HG03045 (cell line): Measurements from ENCODE around the gene ERCC4.

Experiments
- ATAC-seq: cut with Tn5 transposase; IDR thresholded peaks from one replicate; pipeline ENCODE4 v1.9.1; 2021; ENCODE audit warnings: mild to moderate bottlenecking, moderate library complexity; ENCODE audit not compliant: unreplicated experiment

Gene ERCC4

DNA sequence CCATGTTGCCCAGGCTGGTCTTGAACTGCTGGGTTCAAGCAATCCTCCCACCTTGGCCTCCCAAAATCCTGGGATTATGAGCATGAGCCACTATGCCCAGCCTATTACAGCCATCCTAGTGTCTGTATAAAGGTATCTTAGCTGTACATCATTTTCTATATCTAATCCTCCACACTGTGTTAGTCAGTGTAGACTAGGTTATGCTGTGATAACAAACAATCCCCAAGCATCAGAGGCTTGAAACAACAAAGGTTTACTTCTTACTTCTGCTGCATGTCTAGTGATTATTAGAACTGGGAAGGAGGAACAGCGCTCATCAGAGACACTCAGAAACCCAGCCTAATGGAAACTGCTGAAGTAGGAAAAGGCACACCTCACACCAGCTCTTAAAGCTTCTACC, 68.1 kb downstream of the ERCC4 start:
- ATAC-seq: no peak

DNA sequence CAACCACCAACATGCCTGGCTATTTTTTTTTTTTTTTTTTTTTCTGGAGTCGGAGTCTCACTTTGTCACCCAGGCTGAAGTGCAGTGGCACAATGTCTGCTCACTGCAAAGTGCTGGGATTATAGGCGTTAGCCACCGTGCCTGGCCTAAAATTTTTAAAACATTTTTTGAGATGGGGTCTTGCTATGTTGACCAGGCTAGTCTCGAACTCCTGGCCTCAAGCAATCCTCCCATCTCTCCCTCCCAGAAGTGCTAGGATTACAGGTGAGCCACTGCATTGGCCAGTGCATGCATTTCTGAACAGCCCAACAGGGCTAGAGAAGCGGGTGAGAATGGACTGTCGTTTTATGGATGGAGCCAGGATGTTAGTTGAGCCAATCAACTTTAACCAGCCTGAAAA, 72.4 kb downstream of the ERCC4 start:
- no peak for ATAC-seq

DNA sequence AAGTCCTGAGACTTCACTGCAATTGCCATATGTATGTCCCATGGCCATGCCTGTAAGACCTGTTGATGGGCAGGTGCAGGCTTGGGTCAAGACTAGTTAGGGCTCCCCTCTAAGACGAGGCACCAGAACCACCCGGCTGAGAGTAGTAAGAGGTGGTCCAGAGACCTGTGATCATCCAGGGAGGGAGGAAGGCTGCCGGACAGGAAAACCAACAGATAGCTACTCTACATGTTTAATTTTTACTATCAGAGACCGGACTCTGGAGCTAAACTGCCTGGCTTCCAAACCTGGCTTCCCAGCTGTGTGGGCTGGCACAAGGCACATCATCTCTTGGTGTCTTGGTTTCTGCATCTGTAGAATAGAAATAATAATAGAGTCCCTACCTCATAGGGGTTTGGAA, 73.0 kb downstream of the ERCC4 start:
- ATAC-seq: no peak

DNA sequence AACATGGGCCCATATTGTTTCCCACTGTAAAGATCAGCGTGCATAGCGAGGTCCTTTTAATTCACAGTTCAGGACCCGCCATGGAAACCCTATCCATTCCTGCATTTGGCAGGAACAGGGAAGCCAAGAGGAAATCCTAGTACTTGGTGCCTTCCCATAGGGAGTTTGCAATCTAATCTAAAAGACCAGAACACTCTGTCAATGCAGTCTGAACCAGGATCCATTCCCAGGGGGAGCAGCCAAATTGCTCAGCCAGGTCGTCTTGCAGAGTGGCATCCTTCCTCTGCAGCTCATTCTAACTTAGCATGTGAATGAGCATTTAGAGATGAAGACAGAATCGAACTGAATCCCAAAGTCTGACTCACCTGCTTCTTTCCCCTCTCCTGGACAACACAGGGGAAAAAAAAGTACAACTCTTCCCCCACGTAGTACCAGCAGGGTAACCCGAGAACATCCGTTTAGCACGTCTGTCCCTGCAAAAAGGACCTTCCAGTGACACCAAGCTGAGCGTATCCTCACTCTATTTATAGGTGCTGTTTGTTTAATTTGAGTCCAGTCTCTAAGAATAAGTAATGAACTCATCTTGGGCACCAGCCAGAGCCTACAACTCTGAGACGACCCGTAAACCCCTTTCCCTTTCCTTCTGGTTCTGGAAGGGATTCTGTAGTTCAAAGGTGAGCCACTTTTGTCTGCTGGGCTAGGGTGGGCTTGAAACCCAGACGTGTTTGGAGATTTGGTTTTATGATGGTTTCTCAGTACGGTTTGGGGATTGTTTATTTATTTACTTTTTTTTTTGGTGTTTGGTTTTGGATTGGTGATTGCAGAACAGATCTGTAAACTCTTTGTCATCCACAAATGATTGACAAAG, 74.5 kb downstream of the ERCC4 start:
- no peak for ATAC-seq

DNA sequence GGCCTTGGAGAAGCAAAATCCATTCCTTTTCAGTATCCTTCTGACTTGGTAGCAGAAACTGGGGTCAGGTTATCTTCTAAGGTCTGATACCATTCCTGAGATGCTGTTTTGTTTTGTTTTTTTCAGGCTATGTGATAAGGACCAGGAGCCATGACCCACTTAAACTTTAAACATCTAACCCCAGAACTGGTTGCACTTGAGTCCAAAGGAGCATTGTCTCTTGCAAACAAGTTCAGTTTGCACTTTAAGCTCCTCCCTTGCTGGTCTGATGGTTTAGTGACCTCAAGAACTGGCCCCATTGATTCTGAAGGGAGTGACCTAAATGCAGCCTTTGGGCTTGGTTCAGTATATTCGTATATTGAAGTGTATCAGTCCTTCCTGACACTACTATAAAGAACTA, 75.2 kb downstream of the ERCC4 start:
- no peak for ATAC-seq

DNA sequence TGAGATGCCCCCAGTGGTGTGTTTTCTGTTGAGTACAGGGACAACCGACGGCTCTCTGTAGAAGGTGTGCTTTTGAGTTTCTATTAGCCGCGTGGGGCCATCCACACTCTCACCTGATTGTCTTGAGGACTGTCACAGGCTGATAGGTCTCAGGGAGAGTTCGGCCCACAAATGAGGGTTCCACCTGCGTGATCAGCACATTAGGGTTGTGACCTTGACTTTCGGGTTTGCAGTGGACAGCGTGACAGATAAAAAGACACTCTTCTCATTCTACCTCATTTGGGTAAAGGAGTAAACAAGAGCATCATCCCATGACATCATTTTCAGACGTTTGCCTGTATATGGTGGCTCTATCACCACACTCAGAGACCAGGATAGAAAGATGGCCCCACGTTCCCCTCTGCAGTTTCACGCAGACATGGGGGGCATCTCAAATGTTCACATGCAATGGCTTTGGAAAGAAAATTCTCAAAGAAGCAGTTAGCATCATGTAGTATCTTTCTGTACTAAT, 76.9 kb downstream of the ERCC4 start:
- no peak for ATAC-seq

DNA sequence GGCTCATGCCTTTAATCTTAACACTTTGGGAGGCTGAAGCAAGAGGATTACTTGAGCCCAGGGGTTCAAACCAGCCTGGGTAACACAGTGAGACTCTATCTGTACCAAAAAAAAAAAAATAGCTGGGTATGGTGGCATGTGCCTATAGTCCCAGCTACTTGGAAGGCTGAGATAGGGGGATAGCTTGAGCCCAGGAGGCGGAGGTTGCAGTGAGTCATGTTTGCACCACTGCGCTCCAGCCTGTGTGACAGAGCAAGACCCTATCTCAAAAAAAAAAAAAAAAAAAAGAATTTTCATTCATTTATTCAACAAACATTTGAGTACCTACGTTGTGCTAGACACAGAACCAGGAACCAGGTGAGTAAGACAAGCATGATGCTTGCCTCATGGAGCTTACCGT, 77.6 kb downstream of the ERCC4 start:
- ATAC-seq: no peak

DNA sequence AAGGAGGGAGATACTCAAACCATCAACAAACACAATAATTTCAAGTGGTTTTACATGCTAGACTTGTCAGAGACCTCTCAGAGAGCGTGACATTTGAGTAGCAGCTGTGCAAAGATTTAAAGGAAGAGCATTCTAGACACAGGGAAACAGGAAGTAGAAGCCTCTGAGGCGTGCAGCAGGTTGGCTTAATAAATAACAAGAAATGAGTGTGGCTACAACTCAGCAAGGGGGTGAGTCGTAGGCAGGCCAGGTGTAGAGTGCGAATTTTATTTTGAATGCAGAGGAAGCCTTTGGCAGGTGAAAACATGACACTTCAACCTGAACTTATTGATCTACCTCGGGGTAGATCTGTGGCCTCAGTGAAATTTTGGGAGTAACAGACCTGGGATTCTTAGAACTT, 78.0 kb downstream of the ERCC4 start:
- ATAC-seq: peak; percentile 66

DNA sequence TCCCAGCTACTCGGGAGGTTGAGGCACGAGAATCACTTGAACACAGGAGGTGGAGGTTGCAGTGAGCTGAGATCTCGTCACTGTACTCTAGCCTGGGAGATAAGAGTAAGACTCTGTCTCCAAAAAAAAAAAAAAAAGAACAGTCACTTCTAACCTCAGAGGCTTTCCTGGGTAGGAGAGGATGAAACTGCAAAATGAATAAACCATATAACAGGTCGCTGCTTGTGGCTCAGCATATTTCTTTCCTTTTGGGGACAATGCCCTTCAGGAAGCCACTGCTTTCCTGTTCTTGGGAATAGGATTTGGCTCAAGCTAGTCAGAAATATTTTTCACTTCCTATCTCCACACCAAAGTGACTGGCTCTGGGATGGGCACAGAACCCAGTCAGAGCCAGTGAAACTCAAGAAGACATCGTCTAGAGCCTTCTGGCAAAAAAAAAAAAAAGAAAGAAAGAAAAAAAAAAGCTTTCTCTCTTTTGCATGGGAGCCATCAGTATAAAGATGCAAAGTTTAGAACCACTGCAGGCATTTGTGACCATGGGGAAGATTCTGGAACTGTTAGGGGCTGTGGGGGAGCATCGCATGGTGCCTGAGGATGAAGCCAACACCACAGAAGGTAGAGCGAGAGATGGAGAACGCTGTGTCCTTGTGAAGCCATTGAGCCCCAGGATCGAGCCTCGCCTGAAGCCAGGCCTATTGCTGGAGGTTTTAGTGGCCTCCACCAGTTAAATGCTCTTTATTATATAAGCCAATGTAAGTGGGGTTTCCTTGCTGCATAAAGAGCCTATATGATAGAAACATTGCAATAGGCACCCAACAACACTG, 79.3 kb downstream of the ERCC4 start:
- ATAC-seq: no peak

DNA sequence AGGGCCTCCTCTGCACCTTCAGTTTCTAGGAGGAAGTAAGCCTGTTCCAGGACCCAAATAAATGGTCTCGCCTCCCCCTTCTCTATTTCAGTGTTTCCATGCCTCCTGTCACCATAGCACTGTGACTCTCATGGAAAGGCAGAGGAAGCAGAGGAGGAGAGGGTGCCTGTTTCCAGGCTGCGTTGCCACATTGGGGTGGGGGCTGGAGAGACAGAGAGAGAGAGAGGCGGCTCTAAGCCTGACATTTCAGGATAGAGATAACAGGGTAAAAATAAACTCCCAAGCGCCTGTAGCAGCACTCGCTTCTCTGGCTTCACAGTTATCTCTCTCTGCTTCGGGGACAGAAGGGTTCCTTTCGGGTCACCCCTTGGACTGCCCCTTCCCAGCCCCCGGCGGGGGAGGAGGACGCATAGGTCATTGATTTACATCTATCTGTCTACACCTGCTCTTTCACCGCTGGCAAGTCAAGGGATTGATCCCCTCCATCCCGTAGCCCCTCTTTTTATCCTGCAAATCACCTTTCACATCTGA, 80.0 kb downstream of the ERCC4 start:
- ATAC-seq: no peak

DNA sequence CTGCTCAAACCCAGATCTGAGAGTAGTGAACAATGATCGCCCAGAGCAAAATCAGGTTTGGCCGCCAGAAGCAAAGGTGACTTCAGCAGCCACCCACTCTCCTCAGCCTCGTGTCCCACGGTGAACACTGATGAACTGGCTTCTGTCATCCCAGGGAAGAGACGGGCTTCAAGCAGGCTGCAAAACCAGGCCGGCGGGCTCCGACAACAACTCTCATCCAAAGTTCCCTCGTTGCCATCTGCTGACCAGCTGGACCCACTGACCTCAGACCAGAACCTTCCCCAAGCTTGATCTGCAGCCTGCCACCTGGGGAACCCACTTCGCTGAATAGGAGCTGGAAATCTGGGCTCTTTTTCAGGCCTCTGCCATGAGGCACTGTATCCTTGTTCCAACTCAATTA, 81.6 kb downstream of the ERCC4 start:
- ATAC-seq: no peak
